Spleen (tissue), 7 donors: Measurements from ENCODE around the gene CGREF1.

Experiments
- POLR2A ChIP-seq, 3 donors: fragments of 450-650 bp; IDR thresholded peaks; one replicate each; pipeline ENCODE4 v1.5.1; 2017; ENCODE audit warnings: antibody characterized with exemption in 3 of 3, mild to moderate bottlenecking in 1 of 3
- POLR2AphosphoS5 ChIP-seq, 3 donors: sonication (generic); formaldehyde crosslinking; IDR thresholded peaks; one replicate each; pipeline ENCODE4 v1.5.1; 2017; ENCODE audit warnings: antibody characterized with exemption in 3 of 3
- TF ChIP-seq, protein P1 (sequence below), 11 experiments: fragments of 200-600 bp in 7 of 11; fragments of 450-650 bp in 4 of 11; sonication (generic) in 4 of 11; IDR thresholded peaks in 8 of 11; conservative IDR thresholded peaks in 3 of 11; 1 replicate in 7 of 11; 2 replicates in 4 of 11; pipeline versions ENCODE4 v1.4.0 to v1.8.0; 2016 to 2021; ENCODE audit warnings: antibody characterized with exemption in 11 of 11, inconsistent platforms in 4 of 11, mild to moderate bottlenecking in 1 of 11
- donor health status: DM: no; HTN: no; CAD: no; lungs with moderate emphysema.
- donor health status: DM: no; HTN: no; CAD: no.
- donor health status: DM: no; HTN: no; CAD: no.

DNA sequence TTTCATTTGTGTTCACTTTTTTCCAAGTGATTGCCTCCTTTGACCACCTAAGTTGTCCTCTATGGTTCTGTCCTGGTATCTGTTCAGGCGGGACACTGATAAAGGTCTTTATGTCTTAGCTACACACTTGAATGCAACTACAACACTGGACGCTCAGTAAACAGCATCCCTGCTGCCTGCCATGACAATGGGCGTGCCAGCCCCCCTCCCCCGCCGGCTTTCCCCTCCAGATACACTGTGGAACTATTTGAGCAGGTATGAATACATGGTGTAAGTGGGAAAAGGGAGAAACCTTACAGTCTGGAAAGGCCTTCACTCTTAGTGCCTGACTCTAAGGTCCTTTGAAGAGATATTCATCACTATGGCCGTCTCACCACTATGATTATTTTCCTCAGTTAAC lies 61.7 kb downstream of the CGREF1 start:
- TF ChIP-seq, protein P1, sequence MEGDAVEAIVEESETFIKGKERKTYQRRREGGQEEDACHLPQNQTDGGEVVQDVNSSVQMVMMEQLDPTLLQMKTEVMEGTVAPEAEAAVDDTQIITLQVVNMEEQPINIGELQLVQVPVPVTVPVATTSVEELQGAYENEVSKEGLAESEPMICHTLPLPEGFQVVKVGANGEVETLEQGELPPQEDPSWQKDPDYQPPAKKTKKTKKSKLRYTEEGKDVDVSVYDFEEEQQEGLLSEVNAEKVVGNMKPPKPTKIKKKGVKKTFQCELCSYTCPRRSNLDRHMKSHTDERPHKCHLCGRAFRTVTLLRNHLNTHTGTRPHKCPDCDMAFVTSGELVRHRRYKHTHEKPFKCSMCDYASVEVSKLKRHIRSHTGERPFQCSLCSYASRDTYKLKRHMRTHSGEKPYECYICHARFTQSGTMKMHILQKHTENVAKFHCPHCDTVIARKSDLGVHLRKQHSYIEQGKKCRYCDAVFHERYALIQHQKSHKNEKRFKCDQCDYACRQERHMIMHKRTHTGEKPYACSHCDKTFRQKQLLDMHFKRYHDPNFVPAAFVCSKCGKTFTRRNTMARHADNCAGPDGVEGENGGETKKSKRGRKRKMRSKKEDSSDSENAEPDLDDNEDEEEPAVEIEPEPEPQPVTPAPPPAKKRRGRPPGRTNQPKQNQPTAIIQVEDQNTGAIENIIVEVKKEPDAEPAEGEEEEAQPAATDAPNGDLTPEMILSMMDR (IDR thresholded peaks at IDR 0.05 in 8 of 11, conservative IDR thresholded peaks at IDR 0.05 in 3 of 11) = no peak
- TF ChIP-seq POLR2A (IDR thresholded peaks at IDR 0.05) (no peak), POLR2AphosphoS5 (IDR thresholded peaks at IDR 0.05) (no peak)
